CD14-positive monocyte (primary cell): ENCODE data around the gene EOMES. TPM values are rescaled to one million over a fixed set of nuclear protein-coding genes. Genes with fewer than 3 reads are reported as not detected.
A peak's percentile ranks its signal among the peaks of the same experiment; 100 is the strongest.

ENCODE experiments used
- DNase-seq, 3 donors: peaks; one replicate each; pipeline ENCODE4 v3.0.0-alpha.2; 2011 to 2022
- H2AFZ ChIP-seq: 2 replicates; pipeline ENCODE4 v1.6.0; 2012; ENCODE audit warnings: mild to moderate bottlenecking, low read depth, low read length, inconsistent platforms; ENCODE audit not compliant: insufficient read depth, poor library complexity, severe bottlenecking
- H3K27ac ChIP-seq, 2 donors: 1 replicate in 1 of 2; 2 replicates in 1 of 2; pipeline ENCODE4 v1.5.1; 2012 to 2013; ENCODE audit warnings: low read length in 2 of 2, control low read depth in 1 of 2, inconsistent platforms in 1 of 2, low read depth in 1 of 2, mild to moderate bottlenecking in 1 of 2
- H3K27me3 ChIP-seq, 2 donors: one replicate each; pipeline versions ENCODE4 v1.6.0 to v1.6.1; 2011 to 2013; ENCODE audit warnings: low read length in 2 of 2; ENCODE audit not compliant: control insufficient read depth in 2 of 2, insufficient read depth in 2 of 2
- H3K36me3 ChIP-seq, 2 donors: replicated peaks in 1 of 2; 1 replicate in 1 of 2; 2 replicates in 1 of 2; pipeline versions ENCODE4 v1.5.1 to v1.6.1; 2012 to 2013; ENCODE audit warnings: low read length in 2 of 2, control low read depth in 1 of 2, inconsistent platforms in 1 of 2, mild to moderate bottlenecking in 1 of 2; ENCODE audit not compliant: insufficient read depth in 2 of 2, control insufficient read depth in 1 of 2
- H3K4me1 ChIP-seq, 2 donors: 1 replicate in 1 of 2; 2 replicates in 1 of 2; pipeline versions ENCODE4 v1.5.1 to v1.6.1; 2012 to 2013; ENCODE audit warnings: low read length in 2 of 2, control low read depth in 1 of 2, inconsistent platforms in 1 of 2, mild to moderate bottlenecking in 1 of 2, moderate library complexity in 1 of 2; ENCODE audit not compliant: insufficient read depth in 2 of 2, control insufficient read depth in 1 of 2
- H3K4me2 ChIP-seq: replicated peaks from 2 replicates; pipeline ENCODE3; 2012; ENCODE audit warnings: low read length, moderate library complexity, mild to moderate bottlenecking; ENCODE audit not compliant: poor library complexity, severe bottlenecking; ENCODE audit errors: extremely low read depth
- H3K4me3 ChIP-seq, 3 experiments: fragments of 200-600 bp in 1 of 3; sonication (generic) in 1 of 3; replicated peaks in 1 of 3; 1 replicate in 2 of 3; 2 replicates in 1 of 3; pipeline ENCODE4 v1.5.1; 2011 to 2013; ENCODE audit warnings: low read length in 3 of 3, mild to moderate bottlenecking in 3 of 3, control low read depth in 2 of 3, low read depth in 2 of 3, inconsistent platforms in 1 of 3, moderate library complexity in 1 of 3
- H3K79me2 ChIP-seq: 2 replicates; pipeline ENCODE4 v1.6.0; 2012; ENCODE audit warnings: mild to moderate bottlenecking, control low read depth, inconsistent platforms, low read length, moderate library complexity; ENCODE audit not compliant: insufficient read depth
- H3K9ac ChIP-seq: 2 replicates; pipeline ENCODE4 v1.6.0; 2017; ENCODE audit warnings: low read length, mild to moderate bottlenecking; ENCODE audit not compliant: insufficient read depth, poor library complexity, severe bottlenecking
- H3K9me3 ChIP-seq, 2 donors: replicated peaks in 1 of 2; 1 replicate in 1 of 2; 2 replicates in 1 of 2; pipeline versions ENCODE4 v1.5.1 to v1.6.1; 2012 to 2013; ENCODE audit warnings: low read length in 2 of 2, control low read depth in 1 of 2; ENCODE audit not compliant: control insufficient read depth in 1 of 2, insufficient read depth in 1 of 2
- H4K20me1 ChIP-seq: 2 replicates; pipeline ENCODE4 v1.6.0; 2012; ENCODE audit warnings: mild to moderate bottlenecking, low read length, control low read depth, moderate library complexity; ENCODE audit not compliant: insufficient read depth
- H3K27ac Mint-ChIP-seq, 7 donors: one replicate each; pipeline ENCODE4 v1.8.0; 2020; ENCODE audit warnings: mild to moderate bottlenecking in 7 of 7, mixed read lengths in 7 of 7, moderate library complexity in 6 of 7, inconsistent platforms in 2 of 7
- H3K27me3 Mint-ChIP-seq, 3 donors: one replicate each; pipeline ENCODE4 v1.8.0; 2021 to 2022; ENCODE audit warnings: low read depth in 3 of 3, mild to moderate bottlenecking in 3 of 3, mixed read lengths in 3 of 3, moderate library complexity in 3 of 3, inconsistent platforms in 1 of 3
- H3K36me3 Mint-ChIP-seq, 2 donors: one replicate each; pipeline ENCODE4 v1.8.0; 2020; ENCODE audit warnings: mixed read lengths in 2 of 2, inconsistent platforms in 1 of 2, mild to moderate bottlenecking in 1 of 2
- H3K4me1 Mint-ChIP-seq: one replicate; pipeline ENCODE4 v1.8.0; 2020; ENCODE audit warnings: mild to moderate bottlenecking, mixed read lengths
- H3K4me3 Mint-ChIP-seq, 2 donors: one replicate each; pipeline ENCODE4 v1.8.0; 2020; ENCODE audit warnings: mild to moderate bottlenecking in 2 of 2, mixed read lengths in 2 of 2, moderate library complexity in 1 of 2
- H3K9me3 Mint-ChIP-seq, 7 donors: one replicate each; pipeline ENCODE4 v1.8.0; 2020 to 2022; ENCODE audit warnings: mixed read lengths in 7 of 7, mild to moderate bottlenecking in 6 of 7, moderate library complexity in 6 of 7, inconsistent platforms in 2 of 7
- WGBS: methylation state at CpG from one replicate; pipeline ENCODE4 v1.1.5; 2013; ENCODE audit warnings: missing lambda C conversion rate; ENCODE audit not compliant: insufficient coverage; 5-methylcytosine and 5-hydroxymethylcytosine counted together
- intact Hi-C, 2 donors: fragments of 100-400 bp; cut with micrococcal nuclease; formaldehyde crosslinking; loops; one replicate each; pipeline versions ENCODE4 v1.15.0 to v1.15.1; 2023
- polyA plus RNA-seq, 3 donors: library from polyadenylated mRNA; depleted of rRNA in 1 of 3; unstranded in 2 of 3; stranded (reverse) in 1 of 3; fragments of 300-500 nt in 2 of 3; fragments of >200 nt in 1 of 3; fragmentation: Illumina TruSeq in 2 of 3; gene quantifications; 1 replicate in 2 of 3; 2 replicates in 1 of 3; pipeline ENCODE4 v1.2.3, GENCODE V29; 2012 to 2021
- TF ChIP-seq, protein P1 (sequence below): fragments of 200-600 bp; IDR thresholded peaks from one replicate; pipeline ENCODE4 v1.8.0; 2022; ENCODE audit warnings: antibody characterized with exemption, mild to moderate bottlenecking

Gene EOMES
- polyA plus RNA-seq, 3 donors: 0.09 to 0.21 TPM; not detected in 1

GRCh38 chr3:27675287-27675686 lies 46.8 kb downstream of the EOMES start:
- H3K27me3 ChIP-seq: no peaks in the 10 kb centered on the region

DNA sequence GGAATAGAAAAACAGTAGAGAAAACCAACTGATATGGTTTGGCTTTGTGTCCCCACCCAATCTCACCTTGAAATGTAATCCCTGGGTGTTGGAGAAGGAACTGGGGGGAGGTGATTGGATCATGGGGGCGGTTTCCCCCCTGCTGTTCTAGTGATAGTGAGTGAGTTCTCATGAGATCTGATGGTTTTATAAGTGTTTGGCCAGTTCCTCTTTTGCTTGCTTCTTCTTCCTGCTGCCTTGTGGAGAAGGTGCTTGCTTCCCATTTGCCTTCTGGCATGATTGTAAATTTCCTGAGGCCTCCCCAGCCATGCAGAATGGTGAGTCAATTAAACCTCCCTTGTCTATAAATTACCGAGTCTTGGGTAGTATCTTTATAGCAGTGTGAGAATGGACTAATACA lies 48.4 kb downstream of the EOMES start:
- no peaks in the 10 kb centered on the region for H3K36me3 Mint-ChIP-seq
- no peak overlapping the region for H2AFZ ChIP-seq
- no peak overlapping the region for H3K9ac ChIP-seq
- H3K27me3 Mint-ChIP-seq: peaks cover 0 to 2% (median 0%) of the 10 kb centered on the region in 3 donors
- peaks cover 15% of the 10 kb centered on the region for H3K4me1 Mint-ChIP-seq
- peak overlapping the region in 2 of 7 donors; percentile 72 to 82 for H3K27ac Mint-ChIP-seq
- H3K27ac ChIP-seq: no peak overlapping the region
- no peaks in the 10 kb centered on the region for H3K9me3 ChIP-seq
- H3K4me1 ChIP-seq: peaks cover 8 to 9% of the 10 kb centered on the region in 2 donors
- DNase-seq: peak; percentile 8 to 34 (median 31)
- no peak overlapping the region for H3K4me3 Mint-ChIP-seq
- H3K9me3 Mint-ChIP-seq: peaks cover 0 to 5% (median 2%) of the 10 kb centered on the region in 7 donors
- no peak overlapping the region for H3K4me3 ChIP-seq
- 20% methylated on average over 1 of the region's 2 CpGs for WGBS
- no peak overlapping the region for H3K4me2 ChIP-seq
- intact Hi-C loops: no loop called here
- TF ChIP-seq, protein P1, sequence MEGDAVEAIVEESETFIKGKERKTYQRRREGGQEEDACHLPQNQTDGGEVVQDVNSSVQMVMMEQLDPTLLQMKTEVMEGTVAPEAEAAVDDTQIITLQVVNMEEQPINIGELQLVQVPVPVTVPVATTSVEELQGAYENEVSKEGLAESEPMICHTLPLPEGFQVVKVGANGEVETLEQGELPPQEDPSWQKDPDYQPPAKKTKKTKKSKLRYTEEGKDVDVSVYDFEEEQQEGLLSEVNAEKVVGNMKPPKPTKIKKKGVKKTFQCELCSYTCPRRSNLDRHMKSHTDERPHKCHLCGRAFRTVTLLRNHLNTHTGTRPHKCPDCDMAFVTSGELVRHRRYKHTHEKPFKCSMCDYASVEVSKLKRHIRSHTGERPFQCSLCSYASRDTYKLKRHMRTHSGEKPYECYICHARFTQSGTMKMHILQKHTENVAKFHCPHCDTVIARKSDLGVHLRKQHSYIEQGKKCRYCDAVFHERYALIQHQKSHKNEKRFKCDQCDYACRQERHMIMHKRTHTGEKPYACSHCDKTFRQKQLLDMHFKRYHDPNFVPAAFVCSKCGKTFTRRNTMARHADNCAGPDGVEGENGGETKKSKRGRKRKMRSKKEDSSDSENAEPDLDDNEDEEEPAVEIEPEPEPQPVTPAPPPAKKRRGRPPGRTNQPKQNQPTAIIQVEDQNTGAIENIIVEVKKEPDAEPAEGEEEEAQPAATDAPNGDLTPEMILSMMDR: no peak
- no peaks in the 10 kb centered on the region for H3K79me2 ChIP-seq
- no peaks in the 10 kb centered on the region for H4K20me1 ChIP-seq
- no peaks in the 10 kb centered on the region for H3K27me3 ChIP-seq
- H3K36me3 ChIP-seq: no peaks in the 10 kb centered on the region

More at GRCh38 chr3:27675287-27675686, 46.8 kb downstream of the EOMES start:
- intact Hi-C loops: no loop called here
- Histone ChIP-seq H3K9me3 (no peaks in the 10 kb centered on the region), H3K4me2 (no peak overlapping the region), H3K36me3 (no peaks in the 10 kb centered on the region), H3K27ac (no peak overlapping the region), H3K9ac (no peak overlapping the region), H4K20me1 (no peaks in the 10 kb centered on the region), H3K79me2 (no peaks in the 10 kb centered on the region), H2AFZ (no peak overlapping the region), H3K4me3 (no peak overlapping the region), H3K4me1 (peaks cover 0 to 2% of the 10 kb centered on the region in 2 donors)
- WGBS: no CpG with 5 or more reads among the region's 3 CpGs
- no peak for DNase-seq
- peaks cover 0 to 2% (median 0%) of the 10 kb centered on the region in 3 donors for H3K27me3 Mint-ChIP-seq
- no peak overlapping the region for H3K27ac Mint-ChIP-seq
- no peak overlapping the region for H3K4me3 Mint-ChIP-seq
- H3K9me3 Mint-ChIP-seq: peaks cover 0 to 5% (median 2%) of the 10 kb centered on the region in 7 donors
- peaks cover 7% of the 10 kb centered on the region for H3K4me1 Mint-ChIP-seq
- TF ChIP-seq, protein P1: no peak
- no peaks in the 10 kb centered on the region for H3K36me3 Mint-ChIP-seq
